Small intestine (tissue), 7 donors: ENCODE data around the gene CAPN10. TPM values are rescaled to one million over a fixed set of nuclear protein-coding genes. Genes with fewer than 3 reads are reported as not detected.

Experiments
- DNase-seq, 2 donors: peaks; one replicate each; pipeline versions ENCODE4 v3.0.0 to v3.0.0-alpha.2; 2013
- FAIRE-seq: peaks from 2 replicates; lab custom pipeline; 2012; peaks lifted over from hg19 to GRCh38; lab: Jason Lieb, UNC
- H3K27ac ChIP-seq, 3 donors: one replicate each; pipeline ENCODE4 v1.5.1; 2013; ENCODE audit warnings: low read length in 2 of 3, mild to moderate bottlenecking in 2 of 3, control low read depth in 1 of 3, inconsistent platforms in 1 of 3, low read depth in 1 of 3, moderate library complexity in 1 of 3
- H3K27me3 ChIP-seq, 3 donors: one replicate each; pipeline ENCODE4 v1.6.1; 2013; ENCODE audit warnings: low read length in 3 of 3, inconsistent platforms in 1 of 3; ENCODE audit not compliant: control insufficient read depth in 3 of 3, insufficient read depth in 3 of 3
- H3K36me3 ChIP-seq, 3 donors: one replicate each; pipeline ENCODE4 v1.6.1; 2013; ENCODE audit warnings: low read length in 3 of 3, inconsistent platforms in 1 of 3, low read depth in 1 of 3, mild to moderate bottlenecking in 1 of 3, moderate library complexity in 1 of 3; ENCODE audit not compliant: control insufficient read depth in 3 of 3, insufficient read depth in 2 of 3
- H3K4me1 ChIP-seq, 3 donors: one replicate each; pipeline ENCODE4 v1.6.1; 2013; ENCODE audit warnings: low read length in 2 of 3, inconsistent platforms in 1 of 3, low read depth in 1 of 3, mild to moderate bottlenecking in 1 of 3, moderate library complexity in 1 of 3; ENCODE audit not compliant: control insufficient read depth in 3 of 3, insufficient read depth in 2 of 3
- H3K4me3 ChIP-seq, 3 donors: one replicate each; pipeline ENCODE4 v1.5.1; 2013; ENCODE audit warnings: low read length in 3 of 3, control low read depth in 1 of 3, inconsistent platforms in 1 of 3, low read depth in 1 of 3, mild to moderate bottlenecking in 1 of 3, moderate library complexity in 1 of 3
- H3K9me3 ChIP-seq, 2 donors: one replicate each; pipeline ENCODE4 v1.6.1; 2013; ENCODE audit warnings: low read depth in 1 of 2, low read length in 1 of 2; ENCODE audit not compliant: control insufficient read depth in 2 of 2, insufficient read depth in 1 of 2
- WGBS, 3 donors: extraction: QIAGEN DNeasy Blood & Tissue Kit; methylation state at CpG; one replicate each; pipeline ENCODE4 v1.1.7; 2013; 5-methylcytosine and 5-hydroxymethylcytosine counted together
- polyA plus RNA-seq, 4 donors: library from polyadenylated mRNA; stranded (reverse) in 3 of 4; unstranded in 1 of 4; fragments of 200-250 nt in 3 of 4; fragments of 120-200 nt in 1 of 4; gene quantifications; one replicate each; pipeline versions ENCODE4 v1.2.1 to v1.2.3, GENCODE V29; 2013
- donor health status: healthy with polysubstance abuse.
- donor health status: control.
- donor health status: control.
- donor health status: Bipolar disorder and iron deficiency.
- donor health status: healthy.

Gene CAPN10
- polyA plus RNA-seq, 4 donors = 19.7 to 33.8 (median 32.1) TPM

- no peak overlapping the region for H3K27ac ChIP-seq
- peaks cover 2 to 55% (median 7%) of the 10 kb centered on the region in 3 donors for H3K36me3 ChIP-seq
- FAIRE-seq (no peak), DNase-seq (no peak)
- no peaks in the 10 kb centered on the region for H3K27me3 ChIP-seq
- H3K9me3 ChIP-seq = no peaks in the 10 kb centered on the region
- H3K4me1 ChIP-seq = peaks cover 5 to 32% (median 10%) of the 10 kb centered on the region in 3 donors
- H3K4me3 ChIP-seq = no peak overlapping the region
- 82 to 85% (median 83%) methylated on average over 10 to 11 of the region's 11 CpGs for WGBS, 3 donors
Observed at GRCh38 chr2:240570531-240571313, 15.8 kb upstream of the CAPN10 start.

DNA sequence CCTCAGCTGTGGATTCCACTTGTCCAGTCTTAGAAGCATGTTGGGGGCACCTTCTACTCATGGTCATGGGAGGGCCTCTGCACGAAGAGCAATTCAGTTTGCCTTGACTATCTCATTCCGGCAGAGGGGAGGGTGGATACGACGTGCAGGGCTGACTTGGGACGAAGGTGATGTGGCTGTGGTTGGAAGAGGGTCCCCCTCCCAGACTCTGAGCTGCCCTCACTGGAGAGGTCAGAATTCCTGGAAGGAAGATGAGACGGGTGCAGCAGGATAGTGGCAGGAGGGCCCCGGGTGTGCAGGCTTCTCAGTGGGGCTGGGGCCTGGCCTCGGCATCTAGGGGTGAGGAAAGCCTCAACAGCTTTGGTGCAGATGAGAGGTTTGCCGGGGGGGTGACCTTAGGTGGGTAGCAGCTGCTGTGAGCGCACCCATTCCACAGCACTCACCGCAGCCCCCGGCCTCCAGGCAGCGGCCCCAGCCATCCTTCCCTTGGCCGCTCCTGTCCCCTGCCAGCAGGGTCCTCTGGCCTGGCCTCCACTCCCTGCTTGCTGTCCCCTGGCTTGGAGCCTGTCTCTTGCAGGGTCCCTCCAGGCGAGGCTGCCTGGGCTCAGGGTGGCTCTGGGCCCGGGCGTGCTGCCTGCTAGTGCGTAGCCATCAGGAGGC, 15.1 kb upstream of the CAPN10 start:
- Histone ChIP-seq H3K4me3 (no peak overlapping the region), H3K4me1 (peaks cover 5 to 27% (median 10%) of the 10 kb centered on the region in 3 donors), H3K27ac (no peak overlapping the region), H3K27me3 (no peaks in the 10 kb centered on the region), H3K9me3 (no peaks in the 10 kb centered on the region), H3K36me3 (peaks cover 4 to 62% (median 11%) of the 10 kb centered on the region in 3 donors)
- no peak for DNase-seq
- whole genome bisulfite sequencing, 3 donors = 87 to 92% (median 92%) methylated on average over 18 of the region's 18 CpGs
- FAIRE-seq = no peak

DNA sequence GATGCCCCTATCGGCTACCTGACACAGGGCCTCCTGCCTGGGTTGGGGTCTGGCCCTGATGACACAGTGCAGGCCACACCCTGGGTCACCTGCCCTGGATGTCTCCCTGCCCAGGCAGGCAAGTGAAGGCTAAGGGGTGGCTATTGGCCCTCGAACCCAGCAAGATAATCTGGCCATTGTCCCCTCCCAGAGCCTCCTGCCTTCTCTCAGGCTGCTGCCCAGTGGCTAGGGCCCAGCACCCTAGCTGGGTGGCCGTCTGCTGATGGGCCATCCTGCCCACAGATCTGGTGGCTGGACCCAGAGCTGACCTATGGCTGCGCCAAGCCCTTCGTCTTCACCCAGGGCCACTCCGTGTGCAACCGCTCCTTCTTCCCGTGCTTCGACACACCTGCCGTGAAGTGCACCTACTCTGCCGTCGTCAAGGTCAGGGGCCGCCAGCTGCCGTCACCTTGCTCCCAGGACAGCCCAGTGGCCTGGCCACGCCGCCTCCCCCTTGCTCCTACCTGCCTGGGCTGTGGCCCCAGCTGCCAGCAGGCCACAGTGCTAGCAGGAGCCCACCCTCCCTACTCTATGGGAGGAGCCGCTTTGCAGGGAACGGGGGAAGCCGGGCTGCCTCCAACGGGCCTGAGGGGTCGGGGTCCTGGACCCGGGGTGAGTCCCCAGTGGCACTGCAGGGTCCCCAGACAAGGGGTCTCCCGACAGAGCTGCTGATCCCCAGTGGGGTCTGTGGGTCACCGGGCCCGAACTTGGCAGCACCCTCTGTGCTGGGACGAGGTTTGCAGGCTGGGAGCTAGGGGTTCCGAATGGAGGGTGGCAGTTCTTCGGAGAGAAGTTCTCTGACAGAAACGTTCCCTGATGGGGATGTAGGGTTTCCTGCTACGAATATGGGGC, 14.1 kb upstream of the CAPN10 start:
- H3K27me3 ChIP-seq = no peaks in the 10 kb centered on the region
- no peak overlapping the region for H3K27ac ChIP-seq
- FAIRE-seq (no peak), DNase-seq (no peak)
- 82 to 89% (median 86%) methylated on average over 30 of the region's 30 CpGs for WGBS, 3 donors
- H3K36me3 ChIP-seq = peaks cover 5 to 71% (median 19%) of the 10 kb centered on the region in 3 donors
- no peak overlapping the region for H3K4me3 ChIP-seq
- peaks cover 5 to 18% (median 8%) of the 10 kb centered on the region in 3 donors for H3K4me1 ChIP-seq
- no peaks in the 10 kb centered on the region for H3K9me3 ChIP-seq

DNA sequence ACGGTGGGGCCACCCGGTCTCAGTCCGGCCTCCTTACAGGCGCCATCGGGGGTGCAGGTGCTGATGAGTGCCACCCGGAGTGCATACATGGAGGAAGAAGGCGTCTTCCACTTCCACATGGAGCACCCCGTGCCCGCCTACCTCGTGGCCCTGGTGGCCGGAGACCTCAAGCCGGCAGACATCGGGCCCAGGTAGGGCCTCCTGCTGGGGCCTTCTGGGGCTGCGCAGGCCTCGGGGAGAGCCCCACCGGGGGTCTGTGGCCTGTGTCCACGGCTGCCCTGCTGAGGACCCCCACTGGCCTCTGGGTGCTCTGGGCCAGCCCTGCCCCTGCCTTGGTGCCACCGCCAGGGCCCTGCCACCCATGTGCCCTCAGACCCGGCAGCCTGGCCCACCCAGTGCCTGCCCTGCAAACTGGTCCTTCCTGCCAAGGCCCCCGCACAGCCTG, 13.4 kb upstream of the CAPN10 start:
- FAIRE-seq (no peak), DNase-seq (no peak)
- Histone ChIP-seq H3K27ac (no peak overlapping the region), H3K36me3 (peaks cover 6 to 78% (median 20%) of the 10 kb centered on the region in 3 donors), H3K4me3 (no peak overlapping the region), H3K9me3 (no peaks in the 10 kb centered on the region), H3K27me3 (no peaks in the 10 kb centered on the region), H3K4me1 (peaks cover 5 to 12% (median 8%) of the 10 kb centered on the region in 3 donors)
- WGBS, 3 donors = 90 to 93% (median 90%) methylated on average over 19 to 20 of the region's 20 CpGs

- Histone ChIP-seq H3K27me3 (no peaks in the 10 kb centered on the region), H3K36me3 (peaks cover 7 to 85% (median 20%) of the 10 kb centered on the region in 3 donors), H3K4me3 (no peak overlapping the region), H3K27ac (no peak overlapping the region), H3K4me1 (peaks cover 5 to 16% (median 8%) of the 10 kb centered on the region in 3 donors), H3K9me3 (no peaks in the 10 kb centered on the region)
- FAIRE-seq (no peak), DNase-seq (no peak)
- WGBS, 3 donors = 91 to 93% (median 92%) methylated on average over 36 to 37 of the region's 37 CpGs
Observed at GRCh38 chr2:240573516-240574385, 12.8 kb upstream of the CAPN10 start.

DNA sequence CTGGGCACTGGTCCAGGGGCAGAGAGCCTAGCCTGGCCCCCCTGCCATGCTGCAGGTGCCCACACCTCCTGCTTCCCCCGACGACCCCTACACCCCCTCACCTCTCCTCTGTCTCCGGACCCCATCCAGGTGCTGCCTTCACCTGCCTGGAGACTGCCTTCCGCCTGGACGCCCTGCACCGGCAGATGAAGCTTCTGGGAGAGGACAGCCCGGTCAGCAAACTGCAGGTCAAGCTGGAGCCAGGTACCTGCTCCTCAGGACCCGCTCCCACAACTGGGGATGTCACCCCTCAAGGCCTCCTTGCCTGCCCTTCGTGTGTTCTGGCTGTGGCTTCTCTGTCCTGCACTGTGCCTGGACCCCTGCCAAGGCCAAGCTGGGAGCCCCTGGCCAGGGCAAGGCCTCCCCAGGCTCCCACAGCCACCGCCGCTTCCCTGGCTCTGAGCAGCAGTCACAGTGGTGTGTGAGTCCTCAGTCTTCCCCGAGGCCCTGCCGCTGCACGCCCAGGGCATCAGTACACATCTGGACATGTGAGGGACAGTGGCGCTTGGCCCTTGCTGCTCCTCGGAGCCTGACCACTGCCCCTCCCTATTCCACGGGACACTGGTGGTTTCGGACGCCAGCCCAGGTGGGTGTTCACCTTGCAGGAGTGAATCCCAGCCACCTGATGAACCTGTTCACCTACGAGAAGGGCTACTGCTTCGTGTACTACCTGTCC, 12.0 kb upstream of the CAPN10 start:
- H3K4me3 ChIP-seq = no peak overlapping the region
- FAIRE-seq (no peak), DNase-seq (no peak)
- peaks cover 7 to 93% (median 20%) of the 10 kb centered on the region in 3 donors for H3K36me3 ChIP-seq
- H3K4me1 ChIP-seq = peaks cover 10 to 18% (median 11%) of the 10 kb centered on the region in 3 donors
- 85 to 91% (median 88%) methylated on average over 19 to 21 of the region's 21 CpGs for WGBS, 3 donors
- H3K9me3 ChIP-seq = no peaks in the 10 kb centered on the region
- no peak overlapping the region for H3K27ac ChIP-seq
- H3K27me3 ChIP-seq = no peaks in the 10 kb centered on the region
